NB4 (cell line): ENCODE measurements around the gene STPG1.

Experiments used
- DNase-seq: peaks from one replicate; pipeline ENCODE4 v3.0.0; 2010; ENCODE audit warnings: low read depth
- H3K4me3 ChIP-seq: one replicate; pipeline ENCODE4 v1.5.1; 2011; ENCODE audit warnings: mild to moderate bottlenecking, low read depth, low read length, moderate library complexity
- MYC ChIP-seq: IDR thresholded peaks from 2 replicates; pipeline ENCODE4 v1.6.1; 2011; ENCODE audit warnings: low read depth, low read length
- POLR2A ChIP-seq: IDR thresholded peaks from 2 replicates; pipeline ENCODE4 v1.6.1; 2011; ENCODE audit warnings: mild to moderate bottlenecking; ENCODE audit not compliant: insufficient read length; ENCODE audit errors: extremely low read depth
- TF ChIP-seq, protein P1 (sequence below): IDR thresholded peaks from 2 replicates; pipeline ENCODE4 v1.6.1; 2011; ENCODE audit warnings: low read depth, low read length
- TF ChIP-seq, protein P2 (sequence below): IDR thresholded peaks from one replicate; pipeline ENCODE4 v1.5.1; 2012; ENCODE audit warnings: low read depth, low read length

The STPG1 gene

DNA sequence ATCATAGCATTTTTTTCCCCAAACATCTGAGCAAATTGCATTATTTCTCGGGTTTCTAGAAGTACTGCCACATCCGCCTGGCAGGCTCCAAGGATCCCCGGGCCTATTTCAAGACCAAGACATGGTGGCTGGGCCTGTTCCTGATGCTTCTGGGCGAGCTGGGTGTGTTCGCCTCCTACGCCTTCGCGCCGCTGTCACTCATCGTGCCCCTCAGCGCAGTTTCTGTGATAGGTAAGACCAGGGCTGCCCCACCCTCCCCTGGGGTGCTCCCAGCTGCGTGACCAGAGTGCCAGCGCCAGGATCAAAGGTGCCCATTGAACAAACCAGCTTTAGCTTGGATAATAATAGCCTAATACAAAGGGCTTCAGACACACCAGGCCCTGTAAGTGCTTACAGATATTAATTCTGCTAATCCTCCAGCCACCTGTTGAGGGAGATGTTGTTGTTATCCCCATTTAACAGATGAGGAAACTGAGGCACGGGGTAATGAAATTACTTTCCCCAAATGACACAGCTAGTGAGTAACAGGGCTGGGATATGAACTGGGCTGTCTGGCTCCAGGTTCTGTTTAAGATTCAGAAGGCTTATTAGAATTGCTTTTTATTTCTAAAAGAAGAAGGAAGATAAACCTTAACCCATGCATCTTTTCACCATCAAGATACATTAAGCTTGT is 28.6 kb upstream of the STPG1 start:
- TF ChIP-seq MYC (no peak), POLR2A (no peak)
- TF ChIP-seq, protein P1, sequence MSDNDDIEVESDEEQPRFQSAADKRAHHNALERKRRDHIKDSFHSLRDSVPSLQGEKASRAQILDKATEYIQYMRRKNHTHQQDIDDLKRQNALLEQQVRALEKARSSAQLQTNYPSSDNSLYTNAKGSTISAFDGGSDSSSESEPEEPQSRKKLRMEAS: no peak
- TF ChIP-seq, protein P2, sequence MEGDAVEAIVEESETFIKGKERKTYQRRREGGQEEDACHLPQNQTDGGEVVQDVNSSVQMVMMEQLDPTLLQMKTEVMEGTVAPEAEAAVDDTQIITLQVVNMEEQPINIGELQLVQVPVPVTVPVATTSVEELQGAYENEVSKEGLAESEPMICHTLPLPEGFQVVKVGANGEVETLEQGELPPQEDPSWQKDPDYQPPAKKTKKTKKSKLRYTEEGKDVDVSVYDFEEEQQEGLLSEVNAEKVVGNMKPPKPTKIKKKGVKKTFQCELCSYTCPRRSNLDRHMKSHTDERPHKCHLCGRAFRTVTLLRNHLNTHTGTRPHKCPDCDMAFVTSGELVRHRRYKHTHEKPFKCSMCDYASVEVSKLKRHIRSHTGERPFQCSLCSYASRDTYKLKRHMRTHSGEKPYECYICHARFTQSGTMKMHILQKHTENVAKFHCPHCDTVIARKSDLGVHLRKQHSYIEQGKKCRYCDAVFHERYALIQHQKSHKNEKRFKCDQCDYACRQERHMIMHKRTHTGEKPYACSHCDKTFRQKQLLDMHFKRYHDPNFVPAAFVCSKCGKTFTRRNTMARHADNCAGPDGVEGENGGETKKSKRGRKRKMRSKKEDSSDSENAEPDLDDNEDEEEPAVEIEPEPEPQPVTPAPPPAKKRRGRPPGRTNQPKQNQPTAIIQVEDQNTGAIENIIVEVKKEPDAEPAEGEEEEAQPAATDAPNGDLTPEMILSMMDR: no peak
- no peak for DNase-seq
- H3K4me3 ChIP-seq: no peak overlapping the region

DNA sequence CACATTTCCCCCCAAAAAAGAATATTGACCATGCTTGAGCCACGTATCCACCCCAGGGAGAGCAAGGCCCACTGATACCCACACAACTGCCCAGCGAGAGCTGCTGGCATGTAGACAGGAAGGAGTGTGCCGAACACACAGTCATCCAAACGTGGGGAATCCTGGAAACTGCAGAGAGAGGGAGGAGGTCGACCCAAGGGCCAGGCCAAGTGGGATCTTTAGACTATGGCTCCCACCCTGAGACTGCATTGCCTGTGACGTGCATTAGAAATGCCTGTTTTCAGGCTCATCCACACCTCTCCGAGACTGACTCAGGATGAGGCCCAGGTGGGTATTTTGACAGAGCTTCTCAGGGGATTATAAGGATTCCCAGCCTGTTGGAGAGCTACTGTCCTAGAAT is 27.9 kb upstream of the STPG1 start:
- H3K4me3 ChIP-seq: no peak overlapping the region
- DNase-seq: no peak
- TF ChIP-seq POLR2A: no peak
- TF ChIP-seq, protein P2: no peak
- no peak for TF ChIP-seq MYC
- TF ChIP-seq, protein P1: no peak

DNA sequence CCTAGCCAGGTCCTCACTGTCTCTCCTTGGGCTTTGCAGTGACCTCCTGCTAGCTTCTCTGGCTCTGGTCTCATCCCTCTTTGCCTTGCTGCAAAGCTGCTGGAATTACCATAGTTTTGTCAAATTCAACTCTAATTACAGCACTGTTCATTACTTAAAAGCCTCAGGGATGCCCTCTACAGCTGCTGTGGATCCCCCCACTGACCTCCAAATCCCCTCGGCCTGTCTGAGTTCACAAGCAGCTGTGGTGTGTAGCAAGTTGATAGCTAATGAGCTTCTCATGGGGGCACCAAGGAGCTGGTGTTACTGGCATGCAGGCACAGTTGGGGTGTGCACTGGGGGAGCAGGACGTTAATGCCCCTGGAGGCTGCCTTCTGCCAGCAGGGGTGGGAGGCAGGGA is 26.9 kb upstream of the STPG1 start:
- no peak overlapping the region for H3K4me3 ChIP-seq
- TF ChIP-seq, protein P2: no peak
- TF ChIP-seq MYC (no peak), POLR2A (no peak)
- TF ChIP-seq, protein P1: no peak
- no peak for DNase-seq

DNA sequence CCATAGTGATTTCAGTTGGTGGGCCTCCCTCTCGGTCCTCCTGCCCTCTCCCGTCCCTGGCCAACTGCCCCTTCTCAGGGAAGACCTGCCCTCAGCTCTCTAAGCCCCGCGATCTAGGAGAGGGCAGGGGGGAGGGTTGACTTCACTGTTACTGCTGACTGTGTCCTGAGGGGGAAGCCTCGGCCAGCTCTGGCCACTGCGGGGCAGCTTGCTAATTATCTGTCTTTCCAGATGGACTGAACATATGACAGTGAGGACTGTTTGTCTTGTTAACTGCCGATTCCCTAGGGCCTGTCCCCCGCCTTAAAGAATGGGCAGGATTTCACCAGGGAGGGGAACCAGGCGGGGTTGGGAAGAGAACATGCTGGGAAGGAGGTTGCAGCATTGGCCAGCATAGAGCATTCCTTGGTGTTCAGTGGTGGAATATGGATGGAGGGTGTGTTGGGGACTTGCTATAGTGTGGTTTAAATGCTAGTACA is 24.9 kb upstream of the STPG1 start:
- no peak overlapping the region for H3K4me3 ChIP-seq
- no peak for TF ChIP-seq POLR2A
- TF ChIP-seq, protein P2: no peak
- TF ChIP-seq, protein P1: no peak
- no peak for TF ChIP-seq MYC
- no peak for DNase-seq

DNA sequence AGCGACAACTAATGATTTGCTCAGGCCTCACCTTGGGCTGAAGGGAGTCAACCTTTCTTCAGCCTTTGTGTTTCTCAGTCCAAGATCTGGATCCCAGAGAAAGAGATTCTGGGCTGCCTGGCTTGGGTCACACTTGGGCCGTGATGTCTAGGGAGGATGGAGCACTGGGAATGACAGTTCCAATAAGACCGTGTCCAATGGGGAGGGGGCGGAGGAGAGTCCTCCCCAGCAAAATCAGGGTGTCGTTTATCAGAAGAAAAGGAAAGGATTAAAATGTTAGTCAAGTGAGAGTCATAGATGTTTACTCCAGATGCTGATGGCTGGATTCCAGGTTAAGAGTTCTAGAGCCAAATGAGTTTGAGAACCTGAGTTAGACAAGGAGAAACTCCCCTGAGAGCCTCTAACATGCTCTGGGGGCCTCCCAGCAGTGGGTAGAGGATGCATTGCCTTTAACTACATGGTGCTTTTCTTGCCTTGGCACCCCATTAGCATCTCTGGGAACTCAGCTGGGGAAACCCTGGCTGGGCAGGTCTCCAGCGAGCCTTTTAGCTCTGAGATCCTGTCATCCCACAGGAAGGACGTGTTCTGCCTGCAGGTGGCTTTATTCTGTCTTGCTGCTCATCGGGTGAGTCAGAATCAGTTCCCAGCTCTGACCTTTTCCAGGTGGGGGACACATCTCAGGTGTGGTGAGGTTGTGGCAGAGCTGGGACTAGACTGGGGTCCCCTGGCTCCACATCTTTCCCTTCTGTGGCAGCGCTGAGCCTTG is 24.2 kb upstream of the STPG1 start:
- TF ChIP-seq MYC (no peak), POLR2A (no peak)
- TF ChIP-seq, protein P2: no peak
- TF ChIP-seq, protein P1: no peak
- no peak for DNase-seq
- H3K4me3 ChIP-seq: no peak overlapping the region
